ENCODE results near the gene ZNF536. TPM values are rescaled to one million over a fixed set of nuclear protein-coding genes. Genes with fewer than 3 reads are reported as not detected.

ZNF536 gene
- total RNA-seq, 1 experiment from 2014 or later, result not detected

GRCh38 chr19:30327331-30327730 lies 44.9 kb upstream of the ZNF536 start:
- Mint-ChIP-seq H3K4me3 (ENCODE audit: unreplicated experiment) (no peak overlapping the region), H3K4me1 (ENCODE audit: low read depth, unreplicated experiment) (no peaks in the 10 kb centered on the region), H3K36me3 (ENCODE audit: insufficient read depth, unreplicated experiment) (peaks cover 7% of the 10 kb centered on the region), H3K27ac (ENCODE audit: unreplicated experiment) (no peak overlapping the region), H3K27me3 (ENCODE audit: insufficient read depth, unreplicated experiment) (no peaks in the 10 kb centered on the region), H3K9me3 (ENCODE audit: unreplicated experiment) (peaks cover 37% of the 10 kb centered on the region)
- no peak for TF ChIP-seq CTCF (IDR thresholded peaks at IDR 0.05; ENCODE audit: insufficient read depth in 1 of 2, low read depth in 1 of 2, low read length in 1 of 2, severe bottlenecking in 1 of 2, unreplicated experiment in 1 of 2)
- Histone ChIP-seq H3K27me3 (replicated peaks; ENCODE audit: control insufficient read depth, insufficient read depth, low read length) (no peaks in the 10 kb centered on the region), H3K4me3 (ENCODE audit: low read depth, low read length) (no peak overlapping the region), H3K4me1 (peaks cover 17% of the 10 kb centered on the region), H3K36me3 (ENCODE audit: control insufficient read depth, insufficient read depth, low read length) (no peaks in the 10 kb centered on the region), H3K9me3 (0 out of 2 replicates have a peak, but pooled peaks cover 4% of the 10 kb centered on the region)
- ChIA-PET POLR2A (no interaction called here), CTCF (no interaction called here)
- intact Hi-C loops (cut with micrococcal nuclease; ENCODE audit: unreplicated experiment), result no loop called here
- no peak for DNase-seq
- no TSS peak for BruUV-seq (replicated peaks)

GRCh38 chr19:30328096-30328495 lies 44.1 kb upstream of the ZNF536 start:
- CTCF ChIA-PET, result no interaction called here
- Mint-ChIP-seq H3K9me3 (ENCODE audit: unreplicated experiment) (peaks cover 33% of the 10 kb centered on the region), H3K27ac (ENCODE audit: unreplicated experiment) (no peak overlapping the region), H3K4me3 (ENCODE audit: unreplicated experiment) (no peak overlapping the region), H3K4me1 (ENCODE audit: low read depth, unreplicated experiment) (no peaks in the 10 kb centered on the region), H3K36me3 (ENCODE audit: insufficient read depth, unreplicated experiment) (peaks cover 7% of the 10 kb centered on the region), H3K27me3 (ENCODE audit: insufficient read depth, unreplicated experiment) (no peaks in the 10 kb centered on the region)
- TF ChIP-seq CTCF (IDR thresholded peaks at IDR 0.05; ENCODE audit: insufficient read depth in 1 of 2, low read depth in 1 of 2, low read length in 1 of 2, severe bottlenecking in 1 of 2, unreplicated experiment in 1 of 2), result no peak
- Histone ChIP-seq H3K4me3 (ENCODE audit: low read depth, low read length) (no peak overlapping the region), H3K9me3 (0 out of 2 replicates have a peak, but pooled peaks cover 4% of the 10 kb centered on the region), H3K4me1 (peaks cover 17% of the 10 kb centered on the region), H3K36me3 (ENCODE audit: control insufficient read depth, insufficient read depth, low read length) (no peaks in the 10 kb centered on the region), H3K27me3 (replicated peaks; ENCODE audit: control insufficient read depth, insufficient read depth, low read length) (no peaks in the 10 kb centered on the region)
- POLR2A ChIA-PET, result no interaction called here
- no TSS peak for BruUV-seq (replicated peaks)
- intact Hi-C loops (cut with micrococcal nuclease; ENCODE audit: unreplicated experiment), result no loop called here
- no peak for DNase-seq

- Histone ChIP-seq H3K9me3 (0 out of 2 replicates have a peak, but pooled peaks cover 4% of the 10 kb centered on the region), H3K27me3 (replicated peaks; ENCODE audit: control insufficient read depth, insufficient read depth, low read length) (no peaks in the 10 kb centered on the region), H3K36me3 (ENCODE audit: control insufficient read depth, insufficient read depth, low read length) (no peaks in the 10 kb centered on the region), H3K4me3 (ENCODE audit: low read depth, low read length) (no peak overlapping the region), H3K4me1 (peaks cover 17% of the 10 kb centered on the region)
- H3K4me3 Mint-ChIP-seq (ENCODE audit: unreplicated experiment), result no peak overlapping the region
- H3K4me1 Mint-ChIP-seq (ENCODE audit: low read depth, unreplicated experiment), result no peaks in the 10 kb centered on the region
- no peak overlapping the region for H3K27ac Mint-ChIP-seq (ENCODE audit: unreplicated experiment)
- ChIA-PET CTCF (no interaction called here), POLR2A (no interaction called here)
- TF ChIP-seq CTCF (IDR thresholded peaks at IDR 0.05; ENCODE audit: insufficient read depth in 1 of 2, low read depth in 1 of 2, low read length in 1 of 2, severe bottlenecking in 1 of 2, unreplicated experiment in 1 of 2), result no peak
- intact Hi-C loops (cut with micrococcal nuclease; ENCODE audit: unreplicated experiment), result no loop called here
- no peaks in the 10 kb centered on the region for H3K27me3 Mint-ChIP-seq (ENCODE audit: insufficient read depth, unreplicated experiment)
- no peak for DNase-seq
- no TSS peak for BruUV-seq (replicated peaks)
- peaks cover 14% of the 10 kb centered on the region for H3K9me3 Mint-ChIP-seq (ENCODE audit: unreplicated experiment)
- peaks cover 7% of the 10 kb centered on the region for H3K36me3 Mint-ChIP-seq (ENCODE audit: insufficient read depth, unreplicated experiment)
These were observed 41.9 kb upstream of the ZNF536 start for GRCh38 chr19:30330266-30330665.
